Kidney epithelial cell (primary cell): ENCODE measurements around the gene RPS25. TPM values are rescaled to one million over a fixed set of nuclear protein-coding genes. Genes with fewer than 3 reads are reported as not detected.
A peak's percentile ranks its signal among the peaks of the same experiment; 100 is the strongest.
"Not testable (repeated sequence)": the region's sequence is repeated elsewhere in the genome, so short reads cannot be mapped to it uniquely, and the experiment has no call there.

Experiments used
- DNase-seq: peaks from one replicate; pipeline ENCODE4 v3.0.0-alpha.2; 2010; ENCODE audit warnings: low read depth
- H3K27me3 ChIP-seq: 2 replicates; pipeline ENCODE4 v1.6.0; 2011; ENCODE audit warnings: low read length; ENCODE audit not compliant: control insufficient read depth, insufficient read depth
- H3K36me3 ChIP-seq: 2 replicates; pipeline ENCODE4 v1.5.1; 2011; ENCODE audit warnings: low read length; ENCODE audit not compliant: control insufficient read depth, insufficient read depth
- H3K4me3 ChIP-seq: 2 replicates; pipeline ENCODE4 v1.5.1; 2011; ENCODE audit warnings: low read depth, mild to moderate bottlenecking, control low read depth, low read length
- CTCF ChIP-seq: IDR thresholded peaks from 2 replicates; pipeline ENCODE4 v1.5.1; 2011; ENCODE audit warnings: mild to moderate bottlenecking, moderate library complexity, low read length, control low read depth, inconsistent platforms; ENCODE audit not compliant: insufficient read depth, poor library complexity, severe bottlenecking
- total RNA-seq: library from RNA; depleted of rRNA; stranded (reverse); fragments of >200 nt; gene quantifications from 2 replicates; pipeline ENCODE4 v1.2.3, GENCODE V29; 2015

Gene RPS25
- total RNA-seq, 1 donor from 2014 or later: 1,597 TPM

DNA sequence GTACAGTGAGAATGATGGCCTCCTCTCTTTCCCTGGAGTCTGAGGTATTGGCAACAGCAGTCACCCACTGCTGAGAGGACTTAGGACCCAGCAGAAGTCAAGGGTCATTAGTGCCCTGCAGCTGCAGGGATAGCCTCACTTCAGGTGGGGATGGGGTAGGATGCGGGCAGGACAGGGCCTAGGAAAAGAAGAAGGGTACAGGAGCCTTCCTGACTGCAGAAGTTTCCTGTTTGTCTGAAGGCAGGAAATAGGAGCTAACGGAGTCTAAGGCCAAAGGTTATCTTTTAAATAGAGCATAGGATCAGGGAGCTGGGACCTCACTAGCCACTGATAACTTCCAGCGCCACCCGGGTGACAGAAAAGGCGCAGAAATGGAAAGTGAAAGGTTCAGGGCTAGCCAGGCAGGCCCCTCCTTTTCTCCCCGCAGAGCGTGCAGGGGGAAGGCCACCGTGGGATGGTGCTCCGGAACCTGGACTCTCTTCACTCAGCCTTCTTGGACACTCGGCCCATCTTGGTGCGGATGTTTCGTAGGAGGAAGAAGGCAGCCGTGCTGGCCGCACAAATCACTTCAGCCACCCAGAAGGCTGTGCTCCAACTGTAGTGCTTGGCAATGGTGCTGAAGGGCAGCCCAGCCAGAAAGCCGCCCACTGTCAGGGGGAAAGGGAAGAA is 6.4 kb upstream of the RPS25 start:
- no peak for DNase-seq
- TF ChIP-seq CTCF: no peak
- Histone ChIP-seq H3K36me3 (peaks cover 2% of the 10 kb centered on the region), H3K4me3 (no peak overlapping the region), H3K27me3 (no peaks in the 10 kb centered on the region)

DNA sequence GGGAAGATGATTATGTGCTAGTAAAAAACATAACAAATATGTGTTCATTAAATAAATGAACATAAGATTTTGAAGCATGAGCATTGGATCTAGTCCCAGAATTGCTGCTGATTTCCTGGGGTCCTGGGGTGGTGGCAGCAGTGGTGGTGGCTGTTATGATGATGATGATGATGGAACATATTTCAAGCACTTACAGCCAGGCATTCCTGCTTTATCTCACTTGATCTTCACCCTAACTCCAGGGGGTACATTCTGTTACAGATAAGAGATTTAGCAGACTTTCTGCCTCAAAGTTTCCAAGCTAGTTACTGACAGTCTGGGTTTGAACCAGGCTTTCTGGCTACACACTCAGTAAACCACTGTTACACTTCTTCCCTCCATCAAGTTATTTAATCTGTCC is 5.6 kb upstream of the RPS25 start:
- peaks cover 2% of the 10 kb centered on the region for H3K36me3 ChIP-seq
- H3K4me3 ChIP-seq: no peak overlapping the region
- TF ChIP-seq CTCF: no peak
- no peak for DNase-seq
- no peaks in the 10 kb centered on the region for H3K27me3 ChIP-seq

DNA sequence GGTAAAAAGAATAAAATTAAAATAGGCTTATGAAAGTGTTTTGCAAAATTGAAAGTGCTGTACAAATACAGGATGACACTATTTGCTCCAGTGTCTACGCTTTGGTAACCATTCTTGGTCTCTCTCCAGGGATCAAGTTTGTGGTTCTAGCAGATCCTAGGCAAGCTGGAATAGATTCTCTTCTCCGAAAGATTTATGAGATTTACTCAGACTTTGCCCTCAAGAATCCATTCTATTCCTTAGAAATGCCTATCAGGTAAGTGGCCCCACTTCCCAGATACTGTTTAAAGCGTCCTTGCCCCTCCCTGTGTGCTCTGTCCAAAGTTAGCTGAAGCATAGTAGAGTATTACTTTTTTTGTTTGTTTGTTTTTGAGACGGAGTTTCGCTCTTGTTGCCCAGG is 3.5 kb upstream of the RPS25 start:
- Histone ChIP-seq H3K4me3 (no peak overlapping the region), H3K27me3 (no peaks in the 10 kb centered on the region), H3K36me3 (no peaks in the 10 kb centered on the region)
- DNase-seq: no peak
- TF ChIP-seq CTCF: no peak

DNA sequence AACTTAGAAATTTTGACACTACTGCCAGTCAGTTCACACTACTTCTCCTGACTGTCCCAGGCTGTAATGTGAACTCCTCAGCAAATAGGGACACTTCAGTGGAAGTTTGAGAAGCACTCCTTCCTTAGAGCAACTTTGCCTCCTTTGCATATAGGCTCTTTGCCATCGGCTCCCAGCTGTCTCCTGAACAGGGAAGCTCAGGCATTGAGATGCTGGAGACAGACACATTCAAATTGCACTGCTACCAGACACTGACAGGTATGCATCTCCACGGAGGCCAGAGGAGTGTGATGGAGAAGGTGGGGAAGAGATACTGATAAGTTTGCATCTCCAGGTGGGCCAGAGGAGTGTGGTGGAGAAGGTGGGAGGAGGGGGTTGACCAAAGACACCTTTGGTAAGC is 1.9 kb upstream of the RPS25 start:
- no peaks in the 10 kb centered on the region for H3K36me3 ChIP-seq
- TF ChIP-seq CTCF: no peak
- H3K27me3 ChIP-seq: no peaks in the 10 kb centered on the region
- DNase-seq: no peak
- no peak overlapping the region for H3K4me3 ChIP-seq

- H3K4me3 ChIP-seq: peak overlapping the region; percentile 75
- H3K36me3 ChIP-seq, H3K27me3 ChIP-seq, DNase-seq: not testable (repeated sequence)
Measured at GRCh38 chr11:119017377-119017776, 766 bp downstream of the RPS25 start.

DNA sequence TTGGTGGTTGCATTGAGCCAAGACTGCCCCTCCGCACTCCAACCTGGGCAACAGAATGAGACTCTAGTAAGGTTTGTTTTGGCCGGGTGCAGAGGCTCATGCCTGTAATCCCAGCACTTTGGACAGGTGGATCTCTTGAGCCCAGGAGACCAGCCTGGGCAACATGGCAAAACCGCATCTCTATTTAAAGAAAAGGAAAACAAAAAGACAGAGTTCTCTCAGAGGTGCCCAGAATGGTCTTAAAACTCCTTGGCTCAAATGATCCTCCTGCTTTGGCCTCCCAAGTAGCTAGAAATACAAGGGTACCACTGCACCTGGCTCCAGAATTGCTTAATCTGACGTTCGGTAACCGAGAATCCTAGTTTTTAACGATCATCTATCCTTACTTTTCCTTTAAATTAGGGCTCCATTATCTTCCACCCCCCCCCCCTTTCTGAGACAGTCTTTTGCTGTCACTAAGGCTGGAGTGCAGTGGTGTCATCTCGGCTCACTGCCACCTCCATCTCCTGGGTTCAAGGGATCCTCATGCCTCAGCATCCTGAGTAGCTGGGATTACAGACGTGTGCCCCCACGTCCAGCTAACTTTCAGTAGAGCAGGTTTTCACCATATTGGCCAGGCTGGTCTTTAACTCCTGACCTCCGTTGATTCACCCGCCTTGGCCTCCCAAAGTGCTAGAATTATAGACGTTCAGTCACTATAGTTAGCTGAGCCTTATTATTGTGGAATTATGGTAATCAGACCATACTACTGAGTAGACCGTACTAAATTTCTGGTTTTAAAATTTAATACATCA is 1.7 kb downstream of the RPS25 start:
- TF ChIP-seq CTCF: no peak
- DNase-seq: no peak
- Histone ChIP-seq H3K4me3 (no peak overlapping the region), H3K36me3 (no peaks in the 10 kb centered on the region), H3K27me3 (no peaks in the 10 kb centered on the region)
